ENCODE data around the gene SLC4A2.

Gene SLC4A2

DNA sequence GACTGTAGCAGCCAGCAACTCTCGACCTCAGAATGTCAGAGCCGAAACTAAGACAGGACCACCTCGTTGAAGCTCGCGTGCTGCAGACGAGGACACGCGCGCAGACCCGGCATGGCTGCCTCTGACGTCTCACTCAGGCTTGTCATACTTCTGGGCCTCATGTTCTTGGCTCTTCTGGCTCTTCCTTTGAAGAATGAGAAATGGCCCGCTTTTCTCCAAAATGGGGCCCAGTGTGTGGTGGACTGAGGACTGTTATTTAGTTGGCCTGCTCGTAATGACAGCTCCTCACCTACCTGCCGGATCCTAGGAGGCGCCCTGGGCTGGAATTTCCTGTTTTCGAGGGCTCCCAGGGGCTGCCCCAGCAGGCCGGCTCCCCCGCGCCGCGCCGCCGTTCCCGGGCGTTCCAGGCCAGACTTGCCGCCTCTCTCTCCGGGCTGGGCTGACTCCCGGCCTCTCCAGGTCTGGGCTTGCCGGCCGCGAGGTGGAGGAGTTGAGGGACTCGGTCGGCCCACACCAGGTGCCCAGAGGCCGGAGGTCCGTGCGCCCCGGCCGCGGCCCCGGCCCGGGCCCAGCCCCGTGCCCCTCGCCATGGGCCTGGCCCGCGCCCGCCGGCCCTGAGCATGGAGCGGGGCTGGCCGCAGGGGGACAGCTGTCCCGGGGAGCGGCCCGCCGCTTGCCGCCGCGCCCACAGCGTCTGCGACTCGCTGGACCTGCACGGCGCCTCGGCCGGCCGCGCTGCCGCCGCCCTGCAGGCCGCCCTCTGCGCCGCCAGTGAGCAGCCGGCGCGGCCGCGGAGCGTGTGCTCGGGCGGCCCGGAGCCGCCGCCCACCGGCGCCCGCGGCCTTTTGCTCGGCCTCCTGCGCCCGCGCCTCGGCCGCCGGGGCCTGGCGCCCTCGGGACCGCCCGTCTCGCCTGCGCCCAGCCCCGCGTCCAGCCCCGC, 55.0 kb downstream of the SLC4A2 start:
- no peak for DNase-seq (ENCODE audit: low read depth in 1 of 2, low spot score in 1 of 2)
- TF ChIP-seq GABPA (IDR thresholded peaks at IDR 0.05; ENCODE audit: low read depth) (no peak), POLR2AphosphoS5 (IDR thresholded peaks at IDR 0.05; ENCODE audit: low read depth) (no peak), SPI1 (IDR thresholded peaks at IDR 0.05; ENCODE audit: borderline replicate concordance, low read depth) (no peak)
- TF ChIP-seq, protein P1, sequence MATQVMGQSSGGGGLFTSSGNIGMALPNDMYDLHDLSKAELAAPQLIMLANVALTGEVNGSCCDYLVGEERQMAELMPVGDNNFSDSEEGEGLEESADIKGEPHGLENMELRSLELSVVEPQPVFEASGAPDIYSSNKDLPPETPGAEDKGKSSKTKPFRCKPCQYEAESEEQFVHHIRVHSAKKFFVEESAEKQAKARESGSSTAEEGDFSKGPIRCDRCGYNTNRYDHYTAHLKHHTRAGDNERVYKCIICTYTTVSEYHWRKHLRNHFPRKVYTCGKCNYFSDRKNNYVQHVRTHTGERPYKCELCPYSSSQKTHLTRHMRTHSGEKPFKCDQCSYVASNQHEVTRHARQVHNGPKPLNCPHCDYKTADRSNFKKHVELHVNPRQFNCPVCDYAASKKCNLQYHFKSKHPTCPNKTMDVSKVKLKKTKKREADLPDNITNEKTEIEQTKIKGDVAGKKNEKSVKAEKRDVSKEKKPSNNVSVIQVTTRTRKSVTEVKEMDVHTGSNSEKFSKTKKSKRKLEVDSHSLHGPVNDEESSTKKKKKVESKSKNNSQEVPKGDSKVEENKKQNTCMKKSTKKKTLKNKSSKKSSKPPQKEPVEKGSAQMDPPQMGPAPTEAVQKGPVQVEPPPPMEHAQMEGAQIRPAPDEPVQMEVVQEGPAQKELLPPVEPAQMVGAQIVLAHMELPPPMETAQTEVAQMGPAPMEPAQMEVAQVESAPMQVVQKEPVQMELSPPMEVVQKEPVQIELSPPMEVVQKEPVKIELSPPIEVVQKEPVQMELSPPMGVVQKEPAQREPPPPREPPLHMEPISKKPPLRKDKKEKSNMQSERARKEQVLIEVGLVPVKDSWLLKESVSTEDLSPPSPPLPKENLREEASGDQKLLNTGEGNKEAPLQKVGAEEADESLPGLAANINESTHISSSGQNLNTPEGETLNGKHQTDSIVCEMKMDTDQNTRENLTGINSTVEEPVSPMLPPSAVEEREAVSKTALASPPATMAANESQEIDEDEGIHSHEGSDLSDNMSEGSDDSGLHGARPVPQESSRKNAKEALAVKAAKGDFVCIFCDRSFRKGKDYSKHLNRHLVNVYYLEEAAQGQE (IDR thresholded peaks at IDR 0.05; ENCODE audit: insufficient replicate concordance, low read depth): no peak
- TF ChIP-seq, protein P2, sequence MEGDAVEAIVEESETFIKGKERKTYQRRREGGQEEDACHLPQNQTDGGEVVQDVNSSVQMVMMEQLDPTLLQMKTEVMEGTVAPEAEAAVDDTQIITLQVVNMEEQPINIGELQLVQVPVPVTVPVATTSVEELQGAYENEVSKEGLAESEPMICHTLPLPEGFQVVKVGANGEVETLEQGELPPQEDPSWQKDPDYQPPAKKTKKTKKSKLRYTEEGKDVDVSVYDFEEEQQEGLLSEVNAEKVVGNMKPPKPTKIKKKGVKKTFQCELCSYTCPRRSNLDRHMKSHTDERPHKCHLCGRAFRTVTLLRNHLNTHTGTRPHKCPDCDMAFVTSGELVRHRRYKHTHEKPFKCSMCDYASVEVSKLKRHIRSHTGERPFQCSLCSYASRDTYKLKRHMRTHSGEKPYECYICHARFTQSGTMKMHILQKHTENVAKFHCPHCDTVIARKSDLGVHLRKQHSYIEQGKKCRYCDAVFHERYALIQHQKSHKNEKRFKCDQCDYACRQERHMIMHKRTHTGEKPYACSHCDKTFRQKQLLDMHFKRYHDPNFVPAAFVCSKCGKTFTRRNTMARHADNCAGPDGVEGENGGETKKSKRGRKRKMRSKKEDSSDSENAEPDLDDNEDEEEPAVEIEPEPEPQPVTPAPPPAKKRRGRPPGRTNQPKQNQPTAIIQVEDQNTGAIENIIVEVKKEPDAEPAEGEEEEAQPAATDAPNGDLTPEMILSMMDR (IDR thresholded peaks at IDR 0.05; ENCODE audit: insufficient read depth, low read length): no peak
- H3K4me3 ChIP-seq (replicated peaks; ENCODE audit: insufficient read depth, low read length): no peak overlapping the region
- H3K27ac ChIP-seq (replicated peaks): no peak overlapping the region
- no peaks in the 10 kb centered on the region for H3K27me3 ChIP-seq (ENCODE audit: insufficient read depth, poor library complexity, severe bottlenecking)

GRCh38 chr7:151115121-151115835, 55.9 kb downstream of the SLC4A2 start:
- no peak for DNase-seq (ENCODE audit: low read depth in 1 of 2, low spot score in 1 of 2)
- Histone ChIP-seq H3K4me3 (replicated peaks; ENCODE audit: insufficient read depth, low read length) (no peak overlapping the region), H3K27me3 (ENCODE audit: insufficient read depth, poor library complexity, severe bottlenecking) (no peaks in the 10 kb centered on the region), H3K27ac (replicated peaks) (no peak overlapping the region)
- TF ChIP-seq GABPA (IDR thresholded peaks at IDR 0.05; ENCODE audit: low read depth) (no peak), SPI1 (IDR thresholded peaks at IDR 0.05; ENCODE audit: borderline replicate concordance, low read depth) (no peak), POLR2AphosphoS5 (IDR thresholded peaks at IDR 0.05; ENCODE audit: low read depth) (no peak)
- TF ChIP-seq, protein P2 (IDR thresholded peaks at IDR 0.05; ENCODE audit: insufficient read depth, low read length): no peak
- TF ChIP-seq, protein P1 (IDR thresholded peaks at IDR 0.05; ENCODE audit: insufficient replicate concordance, low read depth): no peak

DNA sequence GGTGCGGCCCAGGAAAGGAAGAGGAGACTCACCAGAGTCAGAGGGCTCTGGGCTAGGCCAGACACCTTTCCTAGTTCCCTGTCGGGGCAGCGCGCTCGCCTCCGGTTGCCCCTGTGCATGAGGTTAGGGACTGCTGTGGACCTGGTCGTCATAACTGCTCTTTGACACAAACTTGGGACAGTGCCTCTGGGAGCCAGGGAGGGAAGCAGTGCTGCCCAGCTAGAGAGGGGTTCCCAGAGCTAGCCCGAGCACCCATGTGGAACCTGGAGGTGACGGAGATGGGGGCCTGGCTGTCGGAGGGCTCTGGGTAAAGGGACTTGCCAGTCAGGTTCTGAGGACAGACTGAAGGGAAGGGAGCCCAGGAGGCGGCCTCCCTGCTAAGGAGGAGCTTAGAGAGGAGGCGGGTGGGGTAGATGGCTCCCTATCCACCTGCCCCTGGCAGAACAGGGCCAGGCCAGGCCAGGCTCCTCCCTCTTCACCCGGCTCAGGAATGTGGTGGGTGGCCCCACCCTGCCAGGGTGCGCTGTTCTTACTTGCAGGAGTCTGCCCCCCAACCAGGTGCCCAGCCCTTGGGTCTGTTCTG, 56.5 kb downstream of the SLC4A2 start:
- Histone ChIP-seq H3K27me3 (ENCODE audit: insufficient read depth, poor library complexity, severe bottlenecking) (no peaks in the 10 kb centered on the region), H3K4me3 (replicated peaks; ENCODE audit: insufficient read depth, low read length) (no peak overlapping the region), H3K27ac (replicated peaks) (no peak overlapping the region)
- no peak for DNase-seq (ENCODE audit: low read depth in 1 of 2, low spot score in 1 of 2)
- TF ChIP-seq, protein P1 (IDR thresholded peaks at IDR 0.05; ENCODE audit: insufficient replicate concordance, low read depth): no peak
- TF ChIP-seq GABPA (IDR thresholded peaks at IDR 0.05; ENCODE audit: low read depth) (no peak), POLR2AphosphoS5 (IDR thresholded peaks at IDR 0.05; ENCODE audit: low read depth) (no peak), SPI1 (IDR thresholded peaks at IDR 0.05; ENCODE audit: borderline replicate concordance, low read depth) (no peak)
- TF ChIP-seq, protein P2 (IDR thresholded peaks at IDR 0.05; ENCODE audit: insufficient read depth, low read length): no peak
